Measurements from ENCODE around the gene KSR1.

DNA sequence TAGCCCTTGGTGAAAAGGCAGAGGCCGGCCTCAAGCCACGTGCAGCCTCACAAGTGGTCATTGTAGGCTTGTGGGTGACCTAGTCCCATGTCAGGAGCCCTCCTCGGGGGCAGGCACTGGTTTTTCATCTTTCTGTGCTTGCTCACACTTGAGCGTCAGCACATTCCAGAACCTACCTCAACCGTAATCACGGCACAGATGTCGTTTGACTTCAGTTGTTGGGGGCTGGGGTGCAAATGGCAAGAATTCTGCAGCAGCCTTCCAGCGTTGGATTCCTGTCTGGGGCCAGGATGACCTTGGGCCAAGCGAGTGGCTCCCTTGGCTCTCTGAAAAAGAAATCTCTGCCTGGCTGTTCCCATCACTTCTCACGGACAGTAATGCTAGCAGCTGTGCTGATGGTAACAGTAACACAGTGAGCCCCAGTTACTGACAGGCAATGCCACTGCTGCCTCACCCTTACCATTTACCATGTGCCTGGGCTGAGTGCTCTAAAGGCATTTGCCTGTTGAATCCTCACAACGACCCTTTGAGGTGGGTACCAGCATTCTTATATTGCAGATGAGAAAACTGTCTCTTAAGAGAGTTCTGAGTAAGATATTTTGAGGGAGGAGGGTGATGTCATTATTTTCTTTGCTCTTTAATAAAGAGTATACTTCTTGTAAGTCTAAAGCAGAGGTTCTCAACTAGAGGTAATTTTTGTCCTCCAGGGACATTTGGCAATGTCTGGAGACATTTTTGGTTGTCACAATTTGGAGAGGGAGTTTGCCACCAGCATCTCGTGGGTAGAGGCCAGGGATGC is 46.5 kb downstream of the KSR1 start:
- TF ChIP-seq, protein P1, sequence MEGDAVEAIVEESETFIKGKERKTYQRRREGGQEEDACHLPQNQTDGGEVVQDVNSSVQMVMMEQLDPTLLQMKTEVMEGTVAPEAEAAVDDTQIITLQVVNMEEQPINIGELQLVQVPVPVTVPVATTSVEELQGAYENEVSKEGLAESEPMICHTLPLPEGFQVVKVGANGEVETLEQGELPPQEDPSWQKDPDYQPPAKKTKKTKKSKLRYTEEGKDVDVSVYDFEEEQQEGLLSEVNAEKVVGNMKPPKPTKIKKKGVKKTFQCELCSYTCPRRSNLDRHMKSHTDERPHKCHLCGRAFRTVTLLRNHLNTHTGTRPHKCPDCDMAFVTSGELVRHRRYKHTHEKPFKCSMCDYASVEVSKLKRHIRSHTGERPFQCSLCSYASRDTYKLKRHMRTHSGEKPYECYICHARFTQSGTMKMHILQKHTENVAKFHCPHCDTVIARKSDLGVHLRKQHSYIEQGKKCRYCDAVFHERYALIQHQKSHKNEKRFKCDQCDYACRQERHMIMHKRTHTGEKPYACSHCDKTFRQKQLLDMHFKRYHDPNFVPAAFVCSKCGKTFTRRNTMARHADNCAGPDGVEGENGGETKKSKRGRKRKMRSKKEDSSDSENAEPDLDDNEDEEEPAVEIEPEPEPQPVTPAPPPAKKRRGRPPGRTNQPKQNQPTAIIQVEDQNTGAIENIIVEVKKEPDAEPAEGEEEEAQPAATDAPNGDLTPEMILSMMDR (IDR thresholded peaks at IDR 0.05) = no peak
- TF ChIP-seq POLR2A (IDR thresholded peaks at IDR 0.05) = no peak
